GM23248 (cell line): ENCODE data around the gene ETHE1.

Experiments
- EZH2 ChIP-seq: fragments of 200-600 bp; sonication (generic); IDR thresholded peaks from 2 replicates; pipeline ENCODE4 v1.6.1; 2018; ENCODE audit warnings: antibody characterized with exemption, mild to moderate bottlenecking; ENCODE audit not compliant: insufficient read depth, poor library complexity, severe bottlenecking
- EZH2phosphoT487 ChIP-seq: fragments of 200-600 bp; sonication (generic); IDR thresholded peaks from 2 replicates; pipeline ENCODE4 v1.6.1; 2018; ENCODE audit warnings: antibody characterized with exemption, moderate library complexity, mild to moderate bottlenecking, low read depth; ENCODE audit not compliant: insufficient read depth

- no peak for TF ChIP-seq EZH2
- TF ChIP-seq EZH2phosphoT487, result no peak
These were observed 51.9 kb downstream of the ETHE1 start for GRCh38 chr19:43474986-43475705.
